ENCODE data around the gene TMEM167B.
"Not testable (repeated sequence)": the region's sequence is repeated elsewhere in the genome, so short reads cannot be mapped to it uniquely, and the experiment has no call there.

The TMEM167B gene

DNA sequence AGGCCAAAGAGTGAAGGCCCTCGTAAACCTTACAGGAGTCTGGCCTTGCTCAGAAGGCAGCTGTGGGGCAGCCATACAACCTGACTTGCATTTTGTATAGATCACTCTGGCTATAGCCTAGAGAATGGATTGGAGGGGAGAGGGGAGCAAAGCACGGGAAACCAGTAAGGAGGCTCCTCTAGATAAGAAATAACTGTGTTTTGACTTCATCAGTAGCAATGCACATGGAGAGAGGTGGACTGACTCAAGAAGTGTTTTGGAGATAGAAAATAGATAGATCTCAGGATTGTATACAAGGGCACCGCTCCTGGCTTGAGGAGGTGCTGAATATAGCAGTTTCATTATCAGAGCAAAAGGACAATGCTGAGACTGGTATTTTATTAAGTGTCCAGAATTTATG is 49.8 kb downstream of the TMEM167B start:
- FAIRE-seq = no peak
- no peak for TF ChIP-seq POLR2A (IDR thresholded peaks at IDR 0.05; ENCODE audit: low read depth, low read length)
- no peak for DNase-seq (ENCODE audit: insufficient read length, low spot score)

DNA sequence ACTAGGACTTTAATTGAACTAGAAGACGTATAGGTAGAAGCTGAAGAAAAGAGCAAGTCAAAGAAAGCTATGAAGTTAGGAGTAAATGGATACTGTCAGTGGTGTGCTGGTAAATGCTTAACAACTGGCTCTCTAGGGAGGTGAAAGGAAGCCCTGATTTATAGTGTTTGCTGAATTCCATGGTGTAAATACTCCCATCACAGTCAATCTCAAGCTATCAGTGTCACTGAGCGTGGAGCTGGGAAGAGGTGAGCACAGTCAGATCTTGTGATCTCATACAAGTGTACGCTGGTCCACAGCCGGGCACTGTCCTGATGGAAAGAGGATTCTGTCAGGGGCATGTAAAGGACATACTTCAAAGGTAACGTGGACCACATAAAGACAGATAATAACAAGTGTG is 51.7 kb downstream of the TMEM167B start:
- FAIRE-seq (no peak), DNase-seq (ENCODE audit: insufficient read length, low spot score) (no peak)
- no peak for TF ChIP-seq POLR2A (IDR thresholded peaks at IDR 0.05; ENCODE audit: low read depth, low read length)

DNA sequence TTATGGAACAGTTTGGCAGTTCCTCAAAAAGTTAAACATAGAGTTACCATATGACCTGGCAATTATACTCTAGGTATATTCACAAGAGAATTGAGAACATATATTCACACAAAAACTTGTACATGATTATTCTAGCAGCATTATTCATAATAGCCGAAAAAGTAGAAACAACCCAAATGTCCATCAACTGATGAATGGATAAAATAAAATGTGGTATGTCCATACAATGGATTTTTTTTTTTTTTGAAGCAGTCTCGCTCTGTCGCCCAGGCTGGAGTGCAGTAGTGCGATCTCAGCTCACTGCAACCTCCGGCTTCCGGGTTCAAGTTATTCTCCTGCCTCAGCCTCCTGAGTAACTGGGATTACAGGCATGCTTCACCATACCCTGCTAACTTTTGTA is 52.2 kb downstream of the TMEM167B start:
- FAIRE-seq; DNase-seq (ENCODE audit: insufficient read length, low spot score): not testable (repeated sequence)

Measured in H54 (cell line).